ENCODE results near the gene TNS2. TPM values are rescaled to one million over a fixed set of nuclear protein-coding genes. Genes with fewer than 3 reads are reported as not detected.

Gene TNS2
- total and polyA plus RNA-seq, 2 donors (not counting 1 experiment from before 2014, with no cell fraction given), result 0.60 to 1.3 TPM

GRCh38 chr12:53051058-53051880 lies 1.4 kb downstream of the TNS2 start:
- Histone ChIP-seq H3K79me2 (ENCODE audit: control insufficient read depth, insufficient read depth, low read length) (no peaks in the 10 kb centered on the region), H3K4me1 (ENCODE audit: control insufficient read depth in 2 of 2, insufficient read depth in 2 of 2, low read length in 2 of 2) (peaks cover 14 to 27% of the 10 kb centered on the region in 2 donors), H3K27ac (ENCODE audit: low read length in 2 of 2) (no peak overlapping the region), H3K27me3 (replicated peaks in 1 of 4; ENCODE audit: control extremely low read depth in 1 of 4, control insufficient read depth in 3 of 4, insufficient read depth in 4 of 4, low read length in 3 of 4) (no peaks in the 10 kb centered on the region), H3K9me3 (ENCODE audit: control extremely low read depth in 1 of 3, control insufficient read depth in 2 of 3, insufficient read depth in 1 of 3, low read length in 2 of 3) (no peaks in the 10 kb centered on the region), H3K4me3 (ENCODE audit: control extremely low read depth in 1 of 5, extremely low read depth in 1 of 5, insufficient read depth in 1 of 5, low read depth in 2 of 5, low read length in 4 of 5) (no peak overlapping the region), H4K20me1 (ENCODE audit: control insufficient read depth, insufficient read depth, low read length, poor library complexity, severe bottlenecking) (no peaks in the 10 kb centered on the region), H3K4me2 (replicated peaks; ENCODE audit: low read depth, low read length, poor library complexity, severe bottlenecking) (no peak overlapping the region), H3K9ac (ENCODE audit: low read length) (no peak overlapping the region), H2AFZ (ENCODE audit: insufficient read depth, low read depth, low read length, poor library complexity, severe bottlenecking) (no peak overlapping the region), H3K36me3 (replicated peaks in 1 of 2; ENCODE audit: control extremely low read depth in 1 of 2, control insufficient read depth in 1 of 2, extremely low read depth in 1 of 2, insufficient read depth in 2 of 2, low read length in 1 of 2) (no peaks in the 10 kb centered on the region)
- 86% methylated on average over 10 of the region's 11 CpGs for WGBS (ENCODE audit: insufficient coverage)
- no peak overlapping the region for H3K4me3 Mint-ChIP-seq
- TF ChIP-seq CTCF (IDR thresholded peaks at IDR 0.05) (no peak), EZH2 (IDR thresholded peaks at IDR 0.05; ENCODE audit: borderline replicate concordance, insufficient read depth, low read depth, low read length, poor library complexity, severe bottlenecking) (no peak)
- POLR2A ChIA-PET, result no interaction called here
- ATAC-seq (ENCODE audit: low read depth), result no peak
- peaks cover 20% of the 10 kb centered on the region for H3K4me1 Mint-ChIP-seq
- no peaks in the 10 kb centered on the region for H3K27me3 Mint-ChIP-seq
- H3K9me3 Mint-ChIP-seq (ENCODE audit: insufficient read depth), result no peaks in the 10 kb centered on the region
- intact Hi-C loops (cut with micrococcal nuclease), result loop anchor here (5.0 kb wide), 2 partner anchors 46 to 391 kb away; partner anchors contain the start of genes IGFBP6 and PRR13
- no peak for DNase-seq
- H3K27ac Mint-ChIP-seq, result peak overlapping the region; percentile 43
- CTCF ChIA-PET, result interaction anchor here (1.0 to 1.4 kb wide), 2 partner anchors 15 to 48 kb away, joined by 3 to 5 read pairs; no protein-coding TSS in a partner anchor

- Histone ChIP-seq H3K79me2 (ENCODE audit: control insufficient read depth, insufficient read depth, low read length) (no peaks in the 10 kb centered on the region), H3K27me3 (replicated peaks in 1 of 4; ENCODE audit: control extremely low read depth in 1 of 4, control insufficient read depth in 3 of 4, insufficient read depth in 4 of 4, low read length in 3 of 4) (no peaks in the 10 kb centered on the region), H4K20me1 (ENCODE audit: control insufficient read depth, insufficient read depth, low read length, poor library complexity, severe bottlenecking) (no peaks in the 10 kb centered on the region), H3K4me1 (ENCODE audit: control insufficient read depth in 2 of 2, insufficient read depth in 2 of 2, low read length in 2 of 2) (peaks cover 10 to 22% of the 10 kb centered on the region in 2 donors), H3K27ac (ENCODE audit: low read length in 2 of 2) (no peak overlapping the region), H3K9ac (ENCODE audit: low read length) (no peak overlapping the region), H3K4me2 (replicated peaks; ENCODE audit: low read depth, low read length, poor library complexity, severe bottlenecking) (no peak overlapping the region), H3K36me3 (replicated peaks in 1 of 2; ENCODE audit: control extremely low read depth in 1 of 2, control insufficient read depth in 1 of 2, extremely low read depth in 1 of 2, insufficient read depth in 2 of 2, low read length in 1 of 2) (no peaks in the 10 kb centered on the region), H3K4me3 (ENCODE audit: control extremely low read depth in 1 of 5, extremely low read depth in 1 of 5, insufficient read depth in 1 of 5, low read depth in 2 of 5, low read length in 4 of 5) (no peak overlapping the region), H3K9me3 (ENCODE audit: control extremely low read depth in 1 of 3, control insufficient read depth in 2 of 3, insufficient read depth in 1 of 3, low read length in 2 of 3) (no peaks in the 10 kb centered on the region), H2AFZ (ENCODE audit: insufficient read depth, low read depth, low read length, poor library complexity, severe bottlenecking) (no peak overlapping the region)
- POLR2A ChIA-PET, result no interaction called here
- H3K4me3 Mint-ChIP-seq, result peak overlapping the region; percentile 41
- peaks cover 14% of the 10 kb centered on the region for H3K4me1 Mint-ChIP-seq
- no peaks in the 10 kb centered on the region for H3K27me3 Mint-ChIP-seq
- ATAC-seq (ENCODE audit: low read depth), result no peak
- CTCF ChIA-PET, result interaction anchor here (1.0 to 1.4 kb wide), 2 partner anchors 14 to 47 kb away, joined by 3 to 5 read pairs; no protein-coding TSS in a partner anchor
- no peak for TF ChIP-seq CTCF (IDR thresholded peaks at IDR 0.05)
- TF ChIP-seq EZH2 (IDR thresholded peaks at IDR 0.05; ENCODE audit: borderline replicate concordance, insufficient read depth, low read depth, low read length, poor library complexity, severe bottlenecking), result no peak
- no peaks in the 10 kb centered on the region for H3K9me3 Mint-ChIP-seq (ENCODE audit: insufficient read depth)
- intact Hi-C loops (cut with micrococcal nuclease), result loop anchor here (5.0 kb wide), 2 partner anchors 45 to 390 kb away; partner anchors contain the start of genes IGFBP6 and PRR13
- 89% methylated on average over 1 of the region's 7 CpGs for WGBS (ENCODE audit: insufficient coverage)
- no peak for DNase-seq
- peak overlapping the region; percentile 32 for H3K27ac Mint-ChIP-seq
Measured at GRCh38 chr12:53051881-53052412, 2.1 kb downstream of the TNS2 start.
